Neural cell (in vitro differentiated cells): ENCODE measurements around the gene ANKRD33. TPM values are rescaled to one million over a fixed set of nuclear protein-coding genes. Genes with fewer than 3 reads are reported as not detected.

Source experiments
- H2AFZ ChIP-seq: fragments of 200-600, 300-800 bp; sonication (generic), shearing (Covaris generic); 2 replicates; pipeline ENCODE4 v1.6.0; 2014; ENCODE audit warnings: low read depth, mild to moderate bottlenecking, antibody characterized with exemption, low read length, moderate library complexity
- H3F3A ChIP-seq: fragments of 200-600 bp; shearing (Covaris generic); 2 replicates; pipeline ENCODE4 v1.6.1; 2016; ENCODE audit warnings: mild to moderate bottlenecking, moderate library complexity, mixed read lengths, antibody characterized with exemption, low read length; ENCODE audit not compliant: insufficient read depth, poor library complexity, severe bottlenecking
- H3K27ac ChIP-seq: fragments of 200-600, 300-800 bp; sonication (generic), shearing (Covaris generic); 2 replicates; pipeline ENCODE4 v1.5.1; 2014; ENCODE audit warnings: mild to moderate bottlenecking, low read length, moderate library complexity
- H3K27me3 ChIP-seq: fragments of 300-800, 200-600 bp; sonication (generic), shearing (Covaris generic); 2 replicates; pipeline ENCODE4 v1.6.0; 2014; ENCODE audit warnings: mild to moderate bottlenecking, low read depth, low read length, moderate library complexity; ENCODE audit not compliant: insufficient read depth
- H3K36me3 ChIP-seq: fragments of 300-800, 200-600 bp; sonication (generic), shearing (Covaris generic); 2 replicates; pipeline ENCODE4 v1.5.1; 2014; ENCODE audit warnings: mild to moderate bottlenecking, antibody characterized with exemption, low read length, moderate library complexity; ENCODE audit not compliant: insufficient read depth
- H3K4me2 ChIP-seq: fragments of 300-800, 200-600 bp; sonication (generic), shearing (Covaris generic); 2 replicates; pipeline ENCODE4 v1.6.0; 2014; ENCODE audit warnings: mild to moderate bottlenecking, low read length
- H3K4me3 ChIP-seq: fragments of 300-800, 200-600 bp; sonication (generic), shearing (Covaris generic); 2 replicates; pipeline ENCODE4 v1.5.1; 2014; ENCODE audit warnings: mild to moderate bottlenecking, low read length, moderate library complexity
- H3K79me2 ChIP-seq: fragments of 200-600 bp; shearing (Covaris generic); replicated peaks from 2 replicates; pipeline ENCODE4 v1.6.0; 2014; ENCODE audit warnings: mild to moderate bottlenecking, low read length, moderate library complexity; ENCODE audit not compliant: insufficient read depth
- H3K9ac ChIP-seq: fragments of 300-800, 200-600 bp; sonication (generic), shearing (Covaris generic); 2 replicates; pipeline ENCODE4 v1.6.1; 2016; ENCODE audit warnings: mild to moderate bottlenecking, low read length, mixed read lengths
- H3K9me2 ChIP-seq: fragments of 200-600 bp; shearing (Covaris generic); 2 replicates; pipeline ENCODE4 v1.6.1; 2016; ENCODE audit warnings: mild to moderate bottlenecking, low read length, mixed read lengths; ENCODE audit not compliant: insufficient read depth
- H3K9me3 ChIP-seq: fragments of 200-600, 300-800 bp; sonication (generic), shearing (Covaris generic); 2 replicates; pipeline ENCODE4 v1.6.1; 2016; ENCODE audit warnings: mild to moderate bottlenecking, mixed run types, low read length, moderate library complexity, mixed read lengths
- H4K20me1 ChIP-seq: fragments of 200-600 bp; shearing (Covaris generic); 2 replicates; pipeline ENCODE4 v1.6.1; 2016; ENCODE audit warnings: mild to moderate bottlenecking, mixed run types; ENCODE audit not compliant: insufficient read depth
- EP300 ChIP-seq: fragments of 450-650 bp; conservative IDR thresholded peaks from 2 replicates; pipeline ENCODE4 v1.6.1; 2014; ENCODE audit warnings: antibody characterized with exemption, mild to moderate bottlenecking, moderate library complexity; ENCODE audit not compliant: poor library complexity, severe bottlenecking
- EZH2 ChIP-seq: fragments of 200-600, 300-800 bp; shearing (Covaris generic), sonication (generic); IDR thresholded peaks from 2 replicates; pipeline ENCODE4 v1.6.1; 2014; ENCODE audit warnings: antibody characterized with exemption, low read length, borderline replicate concordance, mild to moderate bottlenecking; ENCODE audit not compliant: insufficient read depth, poor library complexity, severe bottlenecking
- MXI1 ChIP-seq: fragments of 450-650 bp; conservative IDR thresholded peaks from 2 replicates; pipeline ENCODE4 v1.6.1; 2014; ENCODE audit warnings: antibody characterized with exemption, mild to moderate bottlenecking; ENCODE audit not compliant: poor library complexity, severe bottlenecking
- POLR2AphosphoS5 ChIP-seq: IDR thresholded peaks from 2 replicates; pipeline ENCODE4 v1.6.1; 2012
- RAD21 ChIP-seq: fragments of 450-650 bp; conservative IDR thresholded peaks from 2 replicates; pipeline ENCODE4 v1.6.1; 2014; ENCODE audit warnings: antibody characterized with exemption, mild to moderate bottlenecking, moderate library complexity
- SMC3 ChIP-seq: fragments of 450-650 bp; conservative IDR thresholded peaks from 2 replicates; pipeline ENCODE4 v1.6.1; 2014; ENCODE audit warnings: antibody characterized with exemption, mild to moderate bottlenecking, moderate library complexity; ENCODE audit not compliant: poor library complexity
- TAF1 ChIP-seq: IDR thresholded peaks from 2 replicates; pipeline ENCODE4 v1.6.1; 2012; ENCODE audit warnings: low read depth
- polyA plus RNA-seq: library from polyadenylated mRNA; depleted of rRNA; stranded (reverse); fragments of >200 nt; gene quantifications from 2 replicates; pipeline ENCODE4 v1.2.3, GENCODE V29; 2014
- TF ChIP-seq, protein P1 (sequence below): fragments of 450-650 bp; IDR thresholded peaks from 2 replicates; pipeline ENCODE4 v1.5.1; 2014; ENCODE audit warnings: antibody characterized with exemption, mild to moderate bottlenecking, moderate library complexity; ENCODE audit not compliant: poor library complexity, severe bottlenecking
- TF ChIP-seq, protein P2 (sequence below): IDR thresholded peaks from 2 replicates; pipeline ENCODE4 v1.6.1; 2012; ENCODE audit warnings: borderline replicate concordance

ANKRD33 gene
- polyA plus RNA-seq, 1 donor from 2014 or later = not detected

DNA sequence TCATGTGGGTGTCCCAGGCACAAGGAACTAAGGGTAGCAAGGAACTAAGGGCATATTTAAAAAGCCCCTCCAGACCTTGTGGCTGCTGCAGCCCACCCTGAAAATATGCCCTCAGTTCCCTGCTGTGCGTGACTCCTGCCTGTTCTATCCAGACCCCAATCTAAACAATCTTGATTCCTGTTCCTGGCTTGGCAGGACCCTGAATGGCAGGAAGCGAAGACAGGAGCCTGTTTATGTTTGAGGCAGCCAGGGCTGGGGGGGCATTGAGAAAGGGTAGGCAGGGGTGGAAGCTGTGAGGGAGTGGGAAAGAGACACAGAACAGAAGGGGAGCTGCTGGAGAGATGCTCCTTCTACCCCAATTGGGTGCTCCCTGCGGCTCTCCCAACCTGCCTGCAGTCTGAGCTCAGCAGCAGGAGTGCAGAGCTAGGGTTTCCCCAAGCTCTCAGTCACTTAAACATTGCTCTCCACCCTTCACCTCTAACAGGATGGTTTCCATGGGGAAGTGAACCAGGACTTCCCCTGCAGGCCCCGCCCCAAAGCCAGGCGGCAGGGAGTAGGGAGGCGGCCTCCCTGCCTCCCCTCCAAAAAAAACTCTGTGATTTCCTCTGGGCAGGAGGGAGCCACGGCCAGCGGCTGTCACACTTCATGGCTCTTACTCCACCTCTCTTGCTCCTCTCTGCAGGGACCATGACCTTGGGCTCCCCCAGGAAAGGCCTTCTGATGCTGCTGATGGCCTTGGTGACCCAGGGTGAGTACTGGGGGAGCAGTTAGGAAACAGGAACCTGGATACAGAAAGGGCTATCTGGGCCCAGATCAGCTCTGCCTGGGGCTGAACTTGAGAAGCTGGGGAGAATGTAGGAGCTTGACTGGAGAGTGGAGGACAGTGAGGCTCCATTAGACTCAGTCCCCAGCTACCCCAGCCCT is 24.1 kb downstream of the ANKRD33 start:
- no peaks in the 10 kb centered on the region for H4K20me1 ChIP-seq
- H3K9me2 ChIP-seq = no peaks in the 10 kb centered on the region
- H3K79me2 ChIP-seq = no peaks in the 10 kb centered on the region
- no peak overlapping the region for H3K4me3 ChIP-seq
- no peak overlapping the region for H3K27ac ChIP-seq
- no peaks in the 10 kb centered on the region for H3K9me3 ChIP-seq
- H3K9ac ChIP-seq = no peak overlapping the region
- H3K27me3 ChIP-seq = peaks cover 5% of the 10 kb centered on the region
- H2AFZ ChIP-seq = no peak overlapping the region
- TF ChIP-seq EP300 (no peak), MXI1 (no peak), TAF1 (no peak), RAD21 (no peak), POLR2AphosphoS5 (no peak), SMC3 (no peak), EZH2 (no peak)
- TF ChIP-seq, protein P1, sequence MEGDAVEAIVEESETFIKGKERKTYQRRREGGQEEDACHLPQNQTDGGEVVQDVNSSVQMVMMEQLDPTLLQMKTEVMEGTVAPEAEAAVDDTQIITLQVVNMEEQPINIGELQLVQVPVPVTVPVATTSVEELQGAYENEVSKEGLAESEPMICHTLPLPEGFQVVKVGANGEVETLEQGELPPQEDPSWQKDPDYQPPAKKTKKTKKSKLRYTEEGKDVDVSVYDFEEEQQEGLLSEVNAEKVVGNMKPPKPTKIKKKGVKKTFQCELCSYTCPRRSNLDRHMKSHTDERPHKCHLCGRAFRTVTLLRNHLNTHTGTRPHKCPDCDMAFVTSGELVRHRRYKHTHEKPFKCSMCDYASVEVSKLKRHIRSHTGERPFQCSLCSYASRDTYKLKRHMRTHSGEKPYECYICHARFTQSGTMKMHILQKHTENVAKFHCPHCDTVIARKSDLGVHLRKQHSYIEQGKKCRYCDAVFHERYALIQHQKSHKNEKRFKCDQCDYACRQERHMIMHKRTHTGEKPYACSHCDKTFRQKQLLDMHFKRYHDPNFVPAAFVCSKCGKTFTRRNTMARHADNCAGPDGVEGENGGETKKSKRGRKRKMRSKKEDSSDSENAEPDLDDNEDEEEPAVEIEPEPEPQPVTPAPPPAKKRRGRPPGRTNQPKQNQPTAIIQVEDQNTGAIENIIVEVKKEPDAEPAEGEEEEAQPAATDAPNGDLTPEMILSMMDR = no peak
- TF ChIP-seq, protein P2, sequence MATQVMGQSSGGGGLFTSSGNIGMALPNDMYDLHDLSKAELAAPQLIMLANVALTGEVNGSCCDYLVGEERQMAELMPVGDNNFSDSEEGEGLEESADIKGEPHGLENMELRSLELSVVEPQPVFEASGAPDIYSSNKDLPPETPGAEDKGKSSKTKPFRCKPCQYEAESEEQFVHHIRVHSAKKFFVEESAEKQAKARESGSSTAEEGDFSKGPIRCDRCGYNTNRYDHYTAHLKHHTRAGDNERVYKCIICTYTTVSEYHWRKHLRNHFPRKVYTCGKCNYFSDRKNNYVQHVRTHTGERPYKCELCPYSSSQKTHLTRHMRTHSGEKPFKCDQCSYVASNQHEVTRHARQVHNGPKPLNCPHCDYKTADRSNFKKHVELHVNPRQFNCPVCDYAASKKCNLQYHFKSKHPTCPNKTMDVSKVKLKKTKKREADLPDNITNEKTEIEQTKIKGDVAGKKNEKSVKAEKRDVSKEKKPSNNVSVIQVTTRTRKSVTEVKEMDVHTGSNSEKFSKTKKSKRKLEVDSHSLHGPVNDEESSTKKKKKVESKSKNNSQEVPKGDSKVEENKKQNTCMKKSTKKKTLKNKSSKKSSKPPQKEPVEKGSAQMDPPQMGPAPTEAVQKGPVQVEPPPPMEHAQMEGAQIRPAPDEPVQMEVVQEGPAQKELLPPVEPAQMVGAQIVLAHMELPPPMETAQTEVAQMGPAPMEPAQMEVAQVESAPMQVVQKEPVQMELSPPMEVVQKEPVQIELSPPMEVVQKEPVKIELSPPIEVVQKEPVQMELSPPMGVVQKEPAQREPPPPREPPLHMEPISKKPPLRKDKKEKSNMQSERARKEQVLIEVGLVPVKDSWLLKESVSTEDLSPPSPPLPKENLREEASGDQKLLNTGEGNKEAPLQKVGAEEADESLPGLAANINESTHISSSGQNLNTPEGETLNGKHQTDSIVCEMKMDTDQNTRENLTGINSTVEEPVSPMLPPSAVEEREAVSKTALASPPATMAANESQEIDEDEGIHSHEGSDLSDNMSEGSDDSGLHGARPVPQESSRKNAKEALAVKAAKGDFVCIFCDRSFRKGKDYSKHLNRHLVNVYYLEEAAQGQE = no peak
- no peaks in the 10 kb centered on the region for H3K36me3 ChIP-seq
- no peaks in the 10 kb centered on the region for H3F3A ChIP-seq
- no peak overlapping the region for H3K4me2 ChIP-seq

DNA sequence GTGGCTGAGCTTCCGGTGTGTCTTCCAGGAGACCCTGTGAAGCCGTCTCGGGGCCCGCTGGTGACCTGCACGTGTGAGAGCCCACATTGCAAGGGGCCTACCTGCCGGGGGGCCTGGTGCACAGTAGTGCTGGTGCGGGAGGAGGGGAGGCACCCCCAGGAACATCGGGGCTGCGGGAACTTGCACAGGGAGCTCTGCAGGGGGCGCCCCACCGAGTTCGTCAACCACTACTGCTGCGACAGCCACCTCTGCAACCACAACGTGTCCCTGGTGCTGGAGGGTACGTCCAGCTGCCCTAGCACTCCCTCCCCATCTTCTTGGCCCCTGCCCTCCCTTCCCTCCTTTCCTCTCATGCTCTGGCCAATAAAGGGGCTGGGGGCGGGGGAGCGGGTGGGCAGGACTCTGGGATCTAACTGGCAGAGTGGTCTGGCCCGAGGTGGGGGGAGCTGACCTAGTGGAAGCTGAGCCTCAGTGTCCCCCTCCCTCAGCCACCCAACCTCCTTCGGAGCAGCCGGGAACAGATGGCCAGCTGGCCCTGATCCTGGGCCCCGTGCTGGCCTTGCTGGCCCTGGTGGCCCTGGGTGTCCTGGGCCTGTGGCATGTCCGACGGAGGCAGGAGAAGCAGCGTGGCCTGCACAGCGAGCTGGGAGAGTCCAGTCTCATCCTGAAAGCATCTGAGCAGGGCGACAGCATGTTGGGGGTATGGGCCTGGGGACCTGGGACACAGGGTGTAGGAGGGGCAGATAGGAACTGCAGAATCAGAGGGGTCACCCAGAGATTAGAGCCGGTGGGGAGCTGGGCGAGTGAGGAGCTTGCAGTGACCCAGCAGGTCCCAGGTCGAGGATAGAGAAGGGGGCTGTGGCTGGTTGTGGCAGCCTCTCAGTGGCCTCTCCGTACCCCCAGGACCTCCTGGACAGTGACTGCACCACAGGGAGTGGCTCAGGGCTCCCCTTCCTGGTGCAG is 25.4 kb downstream of the ANKRD33 start:
- H3F3A ChIP-seq = no peaks in the 10 kb centered on the region
- no peaks in the 10 kb centered on the region for H3K36me3 ChIP-seq
- no peak overlapping the region for H3K9ac ChIP-seq
- no peaks in the 10 kb centered on the region for H3K27me3 ChIP-seq
- H3K79me2 ChIP-seq = no peaks in the 10 kb centered on the region
- no peaks in the 10 kb centered on the region for H3K9me3 ChIP-seq
- H3K9me2 ChIP-seq = no peaks in the 10 kb centered on the region
- no peaks in the 10 kb centered on the region for H4K20me1 ChIP-seq
- no peak overlapping the region for H3K4me3 ChIP-seq
- H3K27ac ChIP-seq = no peak overlapping the region
- H2AFZ ChIP-seq = no peak overlapping the region
- TF ChIP-seq EZH2 (no peak), MXI1 (no peak), RAD21 (no peak), TAF1 (no peak), EP300 (no peak), SMC3 (no peak), POLR2AphosphoS5 (no peak)
- TF ChIP-seq, protein P2 = no peak
- TF ChIP-seq, protein P1 = no peak
- no peak overlapping the region for H3K4me2 ChIP-seq
